Prostate gland (tissue), 2 donors: ENCODE measurements around the gene TCL1A.

Source experiments
- POLR2AphosphoS5 ChIP-seq: sonication (generic); formaldehyde crosslinking; IDR thresholded peaks from one replicate; pipeline ENCODE4 v1.6.1; 2017; ENCODE audit warnings: antibody characterized with exemption
- TF ChIP-seq, protein P1 (sequence below), 4 experiments: fragments of 200-600 bp in 2 of 4; fragments of 450-650 bp in 2 of 4; sonication (generic) in 2 of 4; IDR thresholded peaks; 1 replicate in 3 of 4; 2 replicates in 1 of 4; pipeline ENCODE4 v1.5.1; 2016 to 2019; ENCODE audit warnings: antibody characterized with exemption in 4 of 4, mild to moderate bottlenecking in 2 of 4, moderate library complexity in 2 of 4

DNA sequence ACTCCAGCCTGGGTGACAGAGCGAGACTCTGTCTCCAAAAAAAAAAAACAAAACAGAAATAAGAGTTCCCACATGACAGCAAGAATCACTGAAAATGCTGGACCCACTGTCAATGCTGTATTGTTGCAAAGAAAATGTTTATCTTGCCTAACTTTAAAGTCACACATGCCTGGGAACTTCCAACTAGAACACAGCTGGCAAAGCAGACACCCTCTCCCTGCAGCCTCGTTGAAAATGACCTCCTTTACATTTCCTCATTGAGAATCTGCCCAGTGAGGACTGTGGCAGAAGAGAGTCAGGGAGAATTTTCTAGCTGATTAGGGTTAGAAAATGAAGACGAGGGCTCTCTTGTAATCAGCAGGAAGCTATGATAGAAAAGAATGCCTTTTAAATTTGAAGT, 42.8 kb upstream of the TCL1A start:
- TF ChIP-seq, protein P1, sequence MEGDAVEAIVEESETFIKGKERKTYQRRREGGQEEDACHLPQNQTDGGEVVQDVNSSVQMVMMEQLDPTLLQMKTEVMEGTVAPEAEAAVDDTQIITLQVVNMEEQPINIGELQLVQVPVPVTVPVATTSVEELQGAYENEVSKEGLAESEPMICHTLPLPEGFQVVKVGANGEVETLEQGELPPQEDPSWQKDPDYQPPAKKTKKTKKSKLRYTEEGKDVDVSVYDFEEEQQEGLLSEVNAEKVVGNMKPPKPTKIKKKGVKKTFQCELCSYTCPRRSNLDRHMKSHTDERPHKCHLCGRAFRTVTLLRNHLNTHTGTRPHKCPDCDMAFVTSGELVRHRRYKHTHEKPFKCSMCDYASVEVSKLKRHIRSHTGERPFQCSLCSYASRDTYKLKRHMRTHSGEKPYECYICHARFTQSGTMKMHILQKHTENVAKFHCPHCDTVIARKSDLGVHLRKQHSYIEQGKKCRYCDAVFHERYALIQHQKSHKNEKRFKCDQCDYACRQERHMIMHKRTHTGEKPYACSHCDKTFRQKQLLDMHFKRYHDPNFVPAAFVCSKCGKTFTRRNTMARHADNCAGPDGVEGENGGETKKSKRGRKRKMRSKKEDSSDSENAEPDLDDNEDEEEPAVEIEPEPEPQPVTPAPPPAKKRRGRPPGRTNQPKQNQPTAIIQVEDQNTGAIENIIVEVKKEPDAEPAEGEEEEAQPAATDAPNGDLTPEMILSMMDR (IDR thresholded peaks at IDR 0.05), result no peak
- no peak for TF ChIP-seq POLR2AphosphoS5
